Sigmoid colon (tissue), 3 donors: Measurements from ENCODE around the gene YAE1.

Experiments used
- POLR2A ChIP-seq, 2 donors: fragments of 450-650 bp; IDR thresholded peaks; one replicate each; pipeline ENCODE4 v1.6.1; 2016; ENCODE audit warnings: antibody characterized with exemption in 2 of 2, mild to moderate bottlenecking in 2 of 2, moderate library complexity in 2 of 2
- TF ChIP-seq, protein P1 (sequence below), 4 experiments: fragments of 450-650 bp in 3 of 4; fragments of 200-600 bp in 1 of 4; IDR thresholded peaks; one replicate each; pipeline ENCODE4 v1.5.1; 2016 to 2019; ENCODE audit warnings: antibody characterized with exemption in 4 of 4, mild to moderate bottlenecking in 3 of 4, moderate library complexity in 2 of 4

DNA sequence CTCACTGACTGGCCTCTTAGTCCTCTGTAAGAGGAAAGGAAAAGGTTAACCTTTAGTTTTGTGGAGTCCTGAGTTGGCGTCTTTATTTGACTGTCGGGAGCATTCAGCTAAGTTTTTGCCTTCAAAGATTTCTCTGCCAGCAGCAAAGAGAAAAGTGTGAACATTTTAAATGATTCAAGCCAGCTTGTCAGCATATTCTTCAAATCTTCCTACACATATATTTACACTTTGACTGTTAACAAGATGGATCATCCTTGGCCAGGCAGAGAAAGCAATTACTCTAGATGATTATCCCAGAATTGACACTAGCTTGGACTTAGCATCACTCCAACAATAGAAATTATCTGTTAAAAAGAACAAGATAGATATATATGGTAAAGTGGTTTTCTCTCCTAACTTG lies 15.8 kb upstream of the YAE1 start:
- TF ChIP-seq, protein P1, sequence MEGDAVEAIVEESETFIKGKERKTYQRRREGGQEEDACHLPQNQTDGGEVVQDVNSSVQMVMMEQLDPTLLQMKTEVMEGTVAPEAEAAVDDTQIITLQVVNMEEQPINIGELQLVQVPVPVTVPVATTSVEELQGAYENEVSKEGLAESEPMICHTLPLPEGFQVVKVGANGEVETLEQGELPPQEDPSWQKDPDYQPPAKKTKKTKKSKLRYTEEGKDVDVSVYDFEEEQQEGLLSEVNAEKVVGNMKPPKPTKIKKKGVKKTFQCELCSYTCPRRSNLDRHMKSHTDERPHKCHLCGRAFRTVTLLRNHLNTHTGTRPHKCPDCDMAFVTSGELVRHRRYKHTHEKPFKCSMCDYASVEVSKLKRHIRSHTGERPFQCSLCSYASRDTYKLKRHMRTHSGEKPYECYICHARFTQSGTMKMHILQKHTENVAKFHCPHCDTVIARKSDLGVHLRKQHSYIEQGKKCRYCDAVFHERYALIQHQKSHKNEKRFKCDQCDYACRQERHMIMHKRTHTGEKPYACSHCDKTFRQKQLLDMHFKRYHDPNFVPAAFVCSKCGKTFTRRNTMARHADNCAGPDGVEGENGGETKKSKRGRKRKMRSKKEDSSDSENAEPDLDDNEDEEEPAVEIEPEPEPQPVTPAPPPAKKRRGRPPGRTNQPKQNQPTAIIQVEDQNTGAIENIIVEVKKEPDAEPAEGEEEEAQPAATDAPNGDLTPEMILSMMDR (IDR thresholded peaks at IDR 0.05) = no peak
- no peak for TF ChIP-seq POLR2A (IDR thresholded peaks at IDR 0.05)
